ENCODE data around the gene TBX2.

GRCh38 chr17:61395409-61395982 is 4.1 kb upstream of the TBX2 start:
- no peak for TF ChIP-seq CTCF (CRISPR knock-in tag; IDR thresholded peaks at IDR 0.05)
- TF ChIP-seq MAX (IDR thresholded peaks at IDR 0.05): no peak
